Left ventricle myocardium inferior (tissue), 1 donor: Measurements from ENCODE around the gene CPM. TPM values are rescaled to one million over a fixed set of nuclear protein-coding genes. Genes with fewer than 3 reads are reported as not detected.

Experiments used
- DNase-seq: peaks from one replicate; pipeline ENCODE4 v3.0.0-alpha.2; 2020
- H3K27ac ChIP-seq: fragments of 200-600 bp; replicated peaks from 2 replicates; pipeline ENCODE4 v1.8.0; 2021
- H3K27me3 ChIP-seq: fragments of 200-600 bp; 2 replicates; pipeline ENCODE4 v1.8.0; 2021; ENCODE audit warnings: low read depth
- H3K36me3 ChIP-seq: fragments of 200-600 bp; 2 replicates; pipeline ENCODE4 v1.8.0; 2021
- H3K4me1 ChIP-seq: fragments of 200-600 bp; 2 replicates; pipeline ENCODE4 v1.8.0; 2021
- H3K4me3 ChIP-seq: fragments of 200-600 bp; 2 replicates; pipeline ENCODE4 v1.8.0; 2021; ENCODE audit warnings: mild to moderate bottlenecking, moderate library complexity
- H3K9me3 ChIP-seq: fragments of 200-600 bp; replicated peaks from 2 replicates; pipeline ENCODE4 v1.8.0; 2021
- CTCF ChIP-seq: fragments of 200-600 bp; IDR thresholded peaks from 2 replicates; pipeline ENCODE4 v1.8.0; 2021; ENCODE audit warnings: antibody characterized with exemption, mild to moderate bottlenecking, borderline replicate concordance
- intact Hi-C: fragments of 100-400 bp; cut with micrococcal nuclease; formaldehyde crosslinking; loops from one replicate; pipeline ENCODE4 v1.11.0; 2022
- total RNA-seq: library from RNA; stranded (reverse); fragmentation: NEBNext Ultra II Directional; extraction: Animal tissue kit (Norgen Biotek cat#: 25700); gene quantifications from one replicate; pipeline ENCODE4 v1.2.1, GENCODE V29; 2021
- donor health status: DM: no; HTN: yes; CAD: no; lungs with severe emphysema.

Gene CPM
- total RNA-seq, 1 donor from 2014 or later: 6.3 TPM

GRCh38 chr12:68901145-68901544, 31.8 kb downstream of the CPM start:
- H3K9me3 ChIP-seq: no peaks in the 10 kb centered on the region
- intact Hi-C loops: no loop called here
- H3K4me1 ChIP-seq: no peaks in the 10 kb centered on the region
- H3K36me3 ChIP-seq: no peaks in the 10 kb centered on the region
- no peak overlapping the region for H3K4me3 ChIP-seq
- DNase-seq: no peak
- H3K27me3 ChIP-seq: no peaks in the 10 kb centered on the region
- H3K27ac ChIP-seq: no peak overlapping the region
- TF ChIP-seq CTCF: no peak

GRCh38 chr12:68900241-68900640, 32.7 kb downstream of the CPM start:
- intact Hi-C loops: no loop called here
- Histone ChIP-seq H3K27ac (no peak overlapping the region), H3K36me3 (no peaks in the 10 kb centered on the region), H3K4me3 (no peak overlapping the region), H3K4me1 (no peaks in the 10 kb centered on the region), H3K9me3 (no peaks in the 10 kb centered on the region), H3K27me3 (no peaks in the 10 kb centered on the region)
- no peak for DNase-seq
- no peak for TF ChIP-seq CTCF

GRCh38 chr12:68899251-68899771, 33.7 kb downstream of the CPM start:
- Histone ChIP-seq H3K36me3 (no peaks in the 10 kb centered on the region), H3K4me3 (no peak overlapping the region), H3K27ac (peak overlapping the region; percentile 64), H3K27me3 (no peaks in the 10 kb centered on the region), H3K4me1 (no peaks in the 10 kb centered on the region), H3K9me3 (no peaks in the 10 kb centered on the region)
- intact Hi-C loops: no loop called here
- TF ChIP-seq CTCF: peak; percentile 44
- DNase-seq: no peak

GRCh38 chr12:68896881-68897540, 36.0 kb downstream of the CPM start:
- H3K27ac ChIP-seq: peak overlapping the region; percentile 64
- no peaks in the 10 kb centered on the region for H3K9me3 ChIP-seq
- H3K27me3 ChIP-seq: no peaks in the 10 kb centered on the region
- no peaks in the 10 kb centered on the region for H3K36me3 ChIP-seq
- TF ChIP-seq CTCF: no peak
- no peak overlapping the region for H3K4me3 ChIP-seq
- no peak for DNase-seq
- intact Hi-C loops: no loop called here
- H3K4me1 ChIP-seq: no peaks in the 10 kb centered on the region

- Histone ChIP-seq H3K36me3 (no peaks in the 10 kb centered on the region), H3K27me3 (no peaks in the 10 kb centered on the region), H3K27ac (peak overlapping the region; percentile 48), H3K4me3 (no peak overlapping the region), H3K9me3 (no peaks in the 10 kb centered on the region), H3K4me1 (no peaks in the 10 kb centered on the region)
- no peak for TF ChIP-seq CTCF
- intact Hi-C loops: no loop called here
- DNase-seq: no peak
Measured at GRCh38 chr12:68894276-68894855, 38.6 kb downstream of the CPM start.
